PC-9 (cell line): ENCODE data around the gene PHF21B. TPM values are rescaled to one million over a fixed set of nuclear protein-coding genes. Genes with fewer than 3 reads are reported as not detected.

ENCODE experiments used
- BruUV-seq: library from RNA; stranded (reverse); fragments of 400-500 nt; replicated peaks from 2 replicates; lab custom pipeline; 2021; lab: Mats Ljungman, UMichigan
- CTCF ChIA-PET: fragments of 300-600 bp; sonication (Branson Sonifier 250); formaldehyde crosslinking; loops from one replicate; lab custom pipeline; 2022; ENCODE audit warnings: antibody characterized with exemption; lab: Charles Lee
- POLR2A ChIA-PET: fragments of 300-600 bp; sonication (Branson Sonifier 250); formaldehyde crosslinking; loops from one replicate; lab custom pipeline; 2022; ENCODE audit warnings: antibody characterized with exemption; ENCODE audit not compliant: unreplicated experiment; lab: Charles Lee
- DNase-seq, 2 experiments: peaks; one replicate each; pipeline versions ENCODE4 v3.0.0 to v3.0.0-alpha.2; 2015 to 2022; ENCODE audit warnings: mixed read lengths in 1 of 2
- H2AFZ ChIP-seq: fragments of 200-600 bp; sonication (generic); 2 replicates; pipeline ENCODE4 v1.8.1; 2017; ENCODE audit warnings: antibody characterized with exemption
- H3F3A ChIP-seq: fragments of 200-600 bp; sonication (generic); 2 replicates; pipeline ENCODE4 v1.8.1; 2017; ENCODE audit warnings: antibody characterized with exemption, mild to moderate bottlenecking, low read depth; ENCODE audit not compliant: insufficient read depth
- H3K27ac ChIP-seq: fragments of 200-600 bp; sonication (generic); 2 replicates; pipeline ENCODE4 v1.6.1; 2016; ENCODE audit warnings: mixed run types
- H3K27me3 ChIP-seq: fragments of 200-600 bp; sonication (generic); 2 replicates; pipeline ENCODE4 v1.6.1; 2016; ENCODE audit warnings: low read depth, mixed run types; ENCODE audit not compliant: insufficient read depth
- H3K36me3 ChIP-seq: fragments of 200-600 bp; sonication (generic); 2 replicates; pipeline ENCODE4 v1.6.1; 2016; ENCODE audit warnings: low read depth, mixed run types
- H3K4me1 ChIP-seq: fragments of 200-600 bp; sonication (generic); replicated peaks from 2 replicates; pipeline ENCODE4 v1.6.1; 2016; ENCODE audit warnings: mixed run types; ENCODE audit not compliant: insufficient read depth
- H3K4me2 ChIP-seq: fragments of 200-600 bp; sonication (generic); 2 replicates; pipeline ENCODE4 v1.6.1; 2017; ENCODE audit warnings: mixed run types
- H3K4me3 ChIP-seq: fragments of 200-600 bp; sonication (generic); 2 replicates; pipeline ENCODE4 v1.6.1; 2016; ENCODE audit warnings: mixed run types
- H3K79me2 ChIP-seq: fragments of 200-600 bp; sonication (generic); 2 replicates; pipeline ENCODE4 v1.6.1; 2017; ENCODE audit warnings: low read depth, mixed run types
- H3K9me2 ChIP-seq: fragments of 200-600 bp; sonication (generic); 2 replicates; pipeline ENCODE4 v1.8.1; 2017; ENCODE audit warnings: mild to moderate bottlenecking; ENCODE audit not compliant: insufficient read depth
- H3K9me3 ChIP-seq: fragments of 200-600 bp; sonication (generic); 2 replicates; pipeline ENCODE4 v1.8.1; 2016; ENCODE audit warnings: low read depth; ENCODE audit not compliant: insufficient read depth
- H4K20me1 ChIP-seq: fragments of 200-600 bp; sonication (generic); 2 replicates; pipeline ENCODE4 v1.8.1; 2017; ENCODE audit not compliant: insufficient read depth
- CTCF ChIP-seq: fragments of 200-600 bp; sonication (generic); conservative IDR thresholded peaks from 2 replicates; pipeline ENCODE4 v1.6.1; 2017; ENCODE audit warnings: mixed run types, antibody characterized with exemption, mild to moderate bottlenecking, moderate library complexity
- EZH2 ChIP-seq: fragments of 200-600 bp; sonication (generic); IDR thresholded peaks from 2 replicates; pipeline ENCODE4 v1.8.0; 2017; ENCODE audit warnings: antibody characterized with exemption, low read depth
- intact Hi-C: fragments of 100-400 bp; cut with micrococcal nuclease; formaldehyde crosslinking; loops from one replicate; pipeline ENCODE4 v1.10.0; 2022; ENCODE audit not compliant: unreplicated experiment
- total RNA-seq: library from RNA; stranded (reverse); gene quantifications from 2 replicates; pipeline ENCODE4 v1.2.3, GENCODE V29; 2021

The PHF21B gene
- total RNA-seq, 1 experiment from 2014 or later = not detected

GRCh38 chr22:44941207-44941606, 68.6 kb downstream of the PHF21B start:
- H4K20me1 ChIP-seq = no peaks in the 10 kb centered on the region; the same call in 1 of the 2 replicates
- ChIA-PET CTCF (no interaction called here), POLR2A (no interaction called here)
- H3K27me3 ChIP-seq = peaks cover 100% of the 10 kb centered on the region
- H3K79me2 ChIP-seq = no peaks in the 10 kb centered on the region
- H3K9me3 ChIP-seq = no peaks in the 10 kb centered on the region
- no peak for DNase-seq
- H3K4me3 ChIP-seq = no peak overlapping the region
- H3K36me3 ChIP-seq = no peaks in the 10 kb centered on the region
- no peaks in the 10 kb centered on the region for H3F3A ChIP-seq
- no peak overlapping the region for H3K27ac ChIP-seq
- TF ChIP-seq CTCF (no peak), EZH2 (no peak)
- H2AFZ ChIP-seq = no peak overlapping the region
- no peak overlapping the region for H3K4me2 ChIP-seq
- H3K4me1 ChIP-seq = no peaks in the 10 kb centered on the region
- BruUV-seq = no TSS peak
- no peaks in the 10 kb centered on the region for H3K9me2 ChIP-seq
- intact Hi-C loops = no loop called here

- H3K4me2 ChIP-seq = no peak overlapping the region
- H3K27me3 ChIP-seq = peaks cover 100% of the 10 kb centered on the region
- intact Hi-C loops = no loop called here
- DNase-seq = peak in 1 of 2 experiments; percentile 21
- H3K9me2 ChIP-seq = no peaks in the 10 kb centered on the region
- H2AFZ ChIP-seq = no peak overlapping the region
- no peak overlapping the region for H3K27ac ChIP-seq
- H3F3A ChIP-seq = no peaks in the 10 kb centered on the region
- no peaks in the 10 kb centered on the region for H3K9me3 ChIP-seq
- no peaks in the 10 kb centered on the region for H3K36me3 ChIP-seq
- TF ChIP-seq EZH2 (no peak), CTCF (no peak)
- no peak overlapping the region for H3K4me3 ChIP-seq
- ChIA-PET POLR2A (no interaction called here), CTCF (no interaction called here)
- no peaks in the 10 kb centered on the region for H3K4me1 ChIP-seq
- no TSS peak for BruUV-seq
- H3K79me2 ChIP-seq = no peaks in the 10 kb centered on the region
- no peaks in the 10 kb centered on the region; the same call in 1 of the 2 replicates for H4K20me1 ChIP-seq
Observed at GRCh38 chr22:44940130-44940529, 69.7 kb downstream of the PHF21B start.

- Histone ChIP-seq H3K9me2 (no peaks in the 10 kb centered on the region), H3K36me3 (no peaks in the 10 kb centered on the region), H2AFZ (no peak overlapping the region), H3K4me1 (no peaks in the 10 kb centered on the region), H3K27me3 (peaks cover 99% of the 10 kb centered on the region), H4K20me1 (no peaks in the 10 kb centered on the region; the same call in 1 of the 2 replicates), H3K79me2 (no peaks in the 10 kb centered on the region), H3K4me2 (no peak overlapping the region), H3K4me3 (no peak overlapping the region), H3F3A (no peaks in the 10 kb centered on the region), H3K9me3 (no peaks in the 10 kb centered on the region), H3K27ac (no peak overlapping the region)
- POLR2A ChIA-PET = interaction anchor here (0.6 kb wide), 1 partner anchor 199 kb away, joined by 4 read pairs; no protein-coding TSS in a partner anchor
- no peak for DNase-seq
- BruUV-seq = no TSS peak
- CTCF ChIA-PET = no interaction called here
- intact Hi-C loops = no loop called here
- TF ChIP-seq EZH2 (no peak), CTCF (no peak)
Observed at GRCh38 chr22:44939451-44939850, 70.4 kb downstream of the PHF21B start.
